Neural cell (in vitro differentiated cells): ENCODE measurements around the gene CCDC33. TPM values are rescaled to one million over a fixed set of nuclear protein-coding genes. Genes with fewer than 3 reads are reported as not detected.

Source experiments
- H2AFZ ChIP-seq: fragments of 200-600, 300-800 bp; sonication (generic), shearing (Covaris generic); 2 replicates; pipeline ENCODE4 v1.6.0; 2014; ENCODE audit warnings: low read depth, mild to moderate bottlenecking, antibody characterized with exemption, low read length, moderate library complexity
- H3F3A ChIP-seq: fragments of 200-600 bp; shearing (Covaris generic); 2 replicates; pipeline ENCODE4 v1.6.1; 2016; ENCODE audit warnings: mild to moderate bottlenecking, moderate library complexity, mixed read lengths, antibody characterized with exemption, low read length; ENCODE audit not compliant: insufficient read depth, poor library complexity, severe bottlenecking
- H3K27ac ChIP-seq: fragments of 200-600, 300-800 bp; sonication (generic), shearing (Covaris generic); 2 replicates; pipeline ENCODE4 v1.5.1; 2014; ENCODE audit warnings: mild to moderate bottlenecking, low read length, moderate library complexity
- H3K27me3 ChIP-seq: fragments of 300-800, 200-600 bp; sonication (generic), shearing (Covaris generic); 2 replicates; pipeline ENCODE4 v1.6.0; 2014; ENCODE audit warnings: mild to moderate bottlenecking, low read depth, low read length, moderate library complexity; ENCODE audit not compliant: insufficient read depth
- H3K36me3 ChIP-seq: fragments of 300-800, 200-600 bp; sonication (generic), shearing (Covaris generic); 2 replicates; pipeline ENCODE4 v1.5.1; 2014; ENCODE audit warnings: mild to moderate bottlenecking, antibody characterized with exemption, low read length, moderate library complexity; ENCODE audit not compliant: insufficient read depth
- H3K4me2 ChIP-seq: fragments of 300-800, 200-600 bp; sonication (generic), shearing (Covaris generic); 2 replicates; pipeline ENCODE4 v1.6.0; 2014; ENCODE audit warnings: mild to moderate bottlenecking, low read length
- H3K4me3 ChIP-seq: fragments of 300-800, 200-600 bp; sonication (generic), shearing (Covaris generic); 2 replicates; pipeline ENCODE4 v1.5.1; 2014; ENCODE audit warnings: mild to moderate bottlenecking, low read length, moderate library complexity
- H3K79me2 ChIP-seq: fragments of 200-600 bp; shearing (Covaris generic); replicated peaks from 2 replicates; pipeline ENCODE4 v1.6.0; 2014; ENCODE audit warnings: mild to moderate bottlenecking, low read length, moderate library complexity; ENCODE audit not compliant: insufficient read depth
- H3K9ac ChIP-seq: fragments of 300-800, 200-600 bp; sonication (generic), shearing (Covaris generic); 2 replicates; pipeline ENCODE4 v1.6.1; 2016; ENCODE audit warnings: mild to moderate bottlenecking, low read length, mixed read lengths
- H3K9me2 ChIP-seq: fragments of 200-600 bp; shearing (Covaris generic); 2 replicates; pipeline ENCODE4 v1.6.1; 2016; ENCODE audit warnings: mild to moderate bottlenecking, low read length, mixed read lengths; ENCODE audit not compliant: insufficient read depth
- H3K9me3 ChIP-seq: fragments of 200-600, 300-800 bp; sonication (generic), shearing (Covaris generic); 2 replicates; pipeline ENCODE4 v1.6.1; 2016; ENCODE audit warnings: mild to moderate bottlenecking, mixed run types, low read length, moderate library complexity, mixed read lengths
- H4K20me1 ChIP-seq: fragments of 200-600 bp; shearing (Covaris generic); 2 replicates; pipeline ENCODE4 v1.6.1; 2016; ENCODE audit warnings: mild to moderate bottlenecking, mixed run types; ENCODE audit not compliant: insufficient read depth
- CTCF ChIP-seq: fragments of 450-650 bp; IDR thresholded peaks from 2 replicates; pipeline ENCODE4 v1.5.1; 2014; ENCODE audit warnings: antibody characterized with exemption, mild to moderate bottlenecking, moderate library complexity; ENCODE audit not compliant: poor library complexity, severe bottlenecking
- EP300 ChIP-seq: fragments of 450-650 bp; conservative IDR thresholded peaks from 2 replicates; pipeline ENCODE4 v1.6.1; 2014; ENCODE audit warnings: antibody characterized with exemption, mild to moderate bottlenecking, moderate library complexity; ENCODE audit not compliant: poor library complexity, severe bottlenecking
- EZH2 ChIP-seq: fragments of 200-600, 300-800 bp; shearing (Covaris generic), sonication (generic); IDR thresholded peaks from 2 replicates; pipeline ENCODE4 v1.6.1; 2014; ENCODE audit warnings: antibody characterized with exemption, low read length, borderline replicate concordance, mild to moderate bottlenecking; ENCODE audit not compliant: insufficient read depth, poor library complexity, severe bottlenecking
- MXI1 ChIP-seq: fragments of 450-650 bp; conservative IDR thresholded peaks from 2 replicates; pipeline ENCODE4 v1.6.1; 2014; ENCODE audit warnings: antibody characterized with exemption, mild to moderate bottlenecking; ENCODE audit not compliant: poor library complexity, severe bottlenecking
- POLR2AphosphoS5 ChIP-seq: IDR thresholded peaks from 2 replicates; pipeline ENCODE4 v1.6.1; 2012
- RAD21 ChIP-seq: fragments of 450-650 bp; conservative IDR thresholded peaks from 2 replicates; pipeline ENCODE4 v1.6.1; 2014; ENCODE audit warnings: antibody characterized with exemption, mild to moderate bottlenecking, moderate library complexity
- REST ChIP-seq: IDR thresholded peaks from 2 replicates; pipeline ENCODE4 v1.6.1; 2012; ENCODE audit warnings: borderline replicate concordance
- SMC3 ChIP-seq: fragments of 450-650 bp; conservative IDR thresholded peaks from 2 replicates; pipeline ENCODE4 v1.6.1; 2014; ENCODE audit warnings: antibody characterized with exemption, mild to moderate bottlenecking, moderate library complexity; ENCODE audit not compliant: poor library complexity
- TAF1 ChIP-seq: IDR thresholded peaks from 2 replicates; pipeline ENCODE4 v1.6.1; 2012; ENCODE audit warnings: low read depth
- polyA plus RNA-seq: library from polyadenylated mRNA; depleted of rRNA; stranded (reverse); fragments of >200 nt; gene quantifications from 2 replicates; pipeline ENCODE4 v1.2.3, GENCODE V29; 2014

Gene CCDC33
- polyA plus RNA-seq, 1 donor from 2014 or later: 1.4 TPM

GRCh38 chr15:74375303-74375693 lies 139.2 kb downstream of the CCDC33 start:
- peak overlapping the region; percentile 92 for H3K4me3 ChIP-seq

GRCh38 chr15:74376226-74376625 lies 140.1 kb downstream of the CCDC33 start:
- H3K4me2 ChIP-seq: no peak overlapping the region
- TF ChIP-seq POLR2AphosphoS5 (no peak), MXI1 (no peak), TAF1 (no peak), SMC3 (no peak), RAD21 (no peak), EP300 (no peak), REST (no peak)

More at GRCh38 chr15:74375303-74375693, 139.2 kb downstream of the CCDC33 start:
- no peaks in the 10 kb centered on the region for H4K20me1 ChIP-seq
- H3K27me3 ChIP-seq: no peaks in the 10 kb centered on the region
- no peaks in the 10 kb centered on the region for H3F3A ChIP-seq
- no peak overlapping the region for H3K9ac ChIP-seq
- no peaks in the 10 kb centered on the region for H3K9me2 ChIP-seq
- no peak overlapping the region for H2AFZ ChIP-seq
- no peak overlapping the region for H3K27ac ChIP-seq
- H3K9me3 ChIP-seq: no peaks in the 10 kb centered on the region
- TF ChIP-seq RAD21: peak; percentile 77
- TF ChIP-seq SMC3: peak; percentile 73
- peak; percentile 86 for TF ChIP-seq CTCF
- TF ChIP-seq MXI1: no peak
- TF ChIP-seq REST: no peak
- no peak for TF ChIP-seq EZH2
- TF ChIP-seq TAF1: no peak
- no peak for TF ChIP-seq EP300
- TF ChIP-seq POLR2AphosphoS5: no peak
- H3K36me3 ChIP-seq: no peaks in the 10 kb centered on the region
- H3K79me2 ChIP-seq: no peaks in the 10 kb centered on the region
- no peak overlapping the region for H3K4me2 ChIP-seq

More at GRCh38 chr15:74376226-74376625, 140.1 kb downstream of the CCDC33 start:
- H3K9ac ChIP-seq: no peak overlapping the region
- no peak overlapping the region for H3K4me3 ChIP-seq
- H3K9me2 ChIP-seq: no peaks in the 10 kb centered on the region
- no peak overlapping the region for H2AFZ ChIP-seq
- no peaks in the 10 kb centered on the region for H3K9me3 ChIP-seq
- H3K36me3 ChIP-seq: no peaks in the 10 kb centered on the region
- no peaks in the 10 kb centered on the region for H4K20me1 ChIP-seq
- H3F3A ChIP-seq: no peaks in the 10 kb centered on the region
- H3K79me2 ChIP-seq: no peaks in the 10 kb centered on the region
- no peak overlapping the region for H3K27ac ChIP-seq
- no peaks in the 10 kb centered on the region for H3K27me3 ChIP-seq
